ENCODE data around the gene POPDC3. TPM values are rescaled to one million over a fixed set of nuclear protein-coding genes. Genes with fewer than 3 reads are reported as not detected.
A peak's percentile ranks its signal among the peaks of the same experiment; 100 is the strongest.

Gene POPDC3
- total RNA-seq, 4 donors from 2014 or later = 105 to 218 (median 179) TPM

GRCh38 chr6:105181981-105182515 lies 2.2 kb upstream of the POPDC3 start:
- Histone ChIP-seq H3K4me3 (no peak overlapping the region), H3K4me1 (peaks cover 19 to 50% of the 10 kb centered on the region in 2 donors), H3K27me3 (no peaks in the 10 kb centered on the region), H3K9me3 (no peaks in the 10 kb centered on the region), H3K27ac (peak overlapping the region; percentile 96 to 99 (median 99)), H3K36me3 (no peaks in the 10 kb centered on the region)
- DNase-seq = no peak
- in situ Hi-C loops (cut with MboI; ENCODE audit: low sequenced_read_pairs in 4 of 4) (loop anchor here in 1 of 4 donors (5.0 kb wide), 1 partner anchor 90 kb away; no protein-coding TSS in a partner anchor), intact Hi-C loops (cut with DNase I; ENCODE audit: low total_unique reads) (loop anchor here (2.0 kb wide), 1 partner anchor 145 kb away; no protein-coding TSS in a partner anchor)
- TF ChIP-seq POLR2A (IDR thresholded peaks at IDR 0.05) = no peak
- TF ChIP-seq, protein P1, sequence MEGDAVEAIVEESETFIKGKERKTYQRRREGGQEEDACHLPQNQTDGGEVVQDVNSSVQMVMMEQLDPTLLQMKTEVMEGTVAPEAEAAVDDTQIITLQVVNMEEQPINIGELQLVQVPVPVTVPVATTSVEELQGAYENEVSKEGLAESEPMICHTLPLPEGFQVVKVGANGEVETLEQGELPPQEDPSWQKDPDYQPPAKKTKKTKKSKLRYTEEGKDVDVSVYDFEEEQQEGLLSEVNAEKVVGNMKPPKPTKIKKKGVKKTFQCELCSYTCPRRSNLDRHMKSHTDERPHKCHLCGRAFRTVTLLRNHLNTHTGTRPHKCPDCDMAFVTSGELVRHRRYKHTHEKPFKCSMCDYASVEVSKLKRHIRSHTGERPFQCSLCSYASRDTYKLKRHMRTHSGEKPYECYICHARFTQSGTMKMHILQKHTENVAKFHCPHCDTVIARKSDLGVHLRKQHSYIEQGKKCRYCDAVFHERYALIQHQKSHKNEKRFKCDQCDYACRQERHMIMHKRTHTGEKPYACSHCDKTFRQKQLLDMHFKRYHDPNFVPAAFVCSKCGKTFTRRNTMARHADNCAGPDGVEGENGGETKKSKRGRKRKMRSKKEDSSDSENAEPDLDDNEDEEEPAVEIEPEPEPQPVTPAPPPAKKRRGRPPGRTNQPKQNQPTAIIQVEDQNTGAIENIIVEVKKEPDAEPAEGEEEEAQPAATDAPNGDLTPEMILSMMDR (IDR thresholded peaks at IDR 0.05 in 4 of 5, conservative IDR thresholded peaks at IDR 0.05 in 1 of 5) = no peak
- ATAC-seq = no peak

GRCh38 chr6:105178636-105179035 lies 1.2 kb downstream of the POPDC3 start:
- H3K27ac ChIP-seq = peak overlapping the region; percentile 96 to 99 (median 99)
- DNase-seq = no peak

GRCh38 chr6:105178110-105178509 lies 1.7 kb downstream of the POPDC3 start:
- H3K27me3 ChIP-seq = no peaks in the 10 kb centered on the region
- peak overlapping the region; percentile 69 to 79 (median 77) for H3K4me3 ChIP-seq
- H3K4me1 ChIP-seq = peaks cover 19 to 42% of the 10 kb centered on the region in 2 donors
- H3K27ac ChIP-seq = peak overlapping the region; percentile 96 to 99 (median 99)
- H3K36me3 ChIP-seq = no peaks in the 10 kb centered on the region
- TF ChIP-seq, protein P1 (IDR thresholded peaks at IDR 0.05 in 4 of 5, conservative IDR thresholded peaks at IDR 0.05 in 1 of 5) = no peak
- no peak for TF ChIP-seq POLR2A (IDR thresholded peaks at IDR 0.05)
- H3K9me3 ChIP-seq = no peaks in the 10 kb centered on the region
- intact Hi-C loops (cut with DNase I; ENCODE audit: low total_unique reads) (loop anchor here (1.0 to 2.0 kb wide), 2 partner anchors 41 to 101 kb away; a partner anchor contains a TSS), in situ Hi-C loops (cut with MboI; ENCODE audit: low sequenced_read_pairs in 4 of 4) (no loop called here)
- DNase-seq (no peak), ATAC-seq (peak; percentile 24 to 25)

More at GRCh38 chr6:105178636-105179035, 1.2 kb downstream of the POPDC3 start:
- no peak for TF ChIP-seq POLR2A (IDR thresholded peaks at IDR 0.05)
- TF ChIP-seq, protein P1 (IDR thresholded peaks at IDR 0.05 in 4 of 5, conservative IDR thresholded peaks at IDR 0.05 in 1 of 5) = no peak
- Histone ChIP-seq H3K36me3 (no peaks in the 10 kb centered on the region), H3K27me3 (no peaks in the 10 kb centered on the region), H3K4me1 (peaks cover 19 to 47% of the 10 kb centered on the region in 2 donors), H3K9me3 (no peaks in the 10 kb centered on the region), H3K4me3 (peak overlapping the region; percentile 69 to 79 (median 77))
- in situ Hi-C loops (cut with MboI; ENCODE audit: low sequenced_read_pairs in 4 of 4) (no loop called here), intact Hi-C loops (cut with DNase I; ENCODE audit: low total_unique reads) (loop anchor here (1.0 to 2.0 kb wide), 2 partner anchors 41 to 100 kb away; a partner anchor contains a TSS)
- no peak for ATAC-seq

DNA sequence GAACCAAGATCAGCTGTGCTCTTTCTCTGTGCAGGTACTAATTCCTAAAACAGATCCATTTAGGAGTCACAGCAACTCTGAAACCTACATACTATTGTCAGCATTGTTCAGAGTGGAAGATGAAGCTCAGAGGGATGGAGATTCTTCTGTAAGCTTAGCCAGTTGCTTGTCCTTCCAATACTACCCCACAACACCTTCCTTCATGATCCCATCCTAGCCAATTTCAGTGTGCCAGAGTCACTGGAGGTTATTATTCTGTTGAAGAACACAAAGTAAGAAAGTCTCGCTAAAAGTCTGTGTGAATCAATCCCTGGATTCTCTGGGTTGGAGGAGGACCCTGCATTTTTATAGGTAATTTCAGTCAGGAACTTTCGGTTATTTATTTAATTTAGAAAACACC lies 2.3 kb downstream of the POPDC3 start:
- Histone ChIP-seq H3K4me1 (peaks cover 17 to 36% of the 10 kb centered on the region in 2 donors), H3K36me3 (no peaks in the 10 kb centered on the region), H3K4me3 (peak overlapping the region; percentile 69 to 79 (median 77)), H3K27ac (peak overlapping the region; percentile 96 to 99 (median 99)), H3K9me3 (no peaks in the 10 kb centered on the region), H3K27me3 (no peaks in the 10 kb centered on the region)
- in situ Hi-C loops (cut with MboI; ENCODE audit: low sequenced_read_pairs in 4 of 4) = no loop called here
- TF ChIP-seq, protein P1 (IDR thresholded peaks at IDR 0.05 in 4 of 5, conservative IDR thresholded peaks at IDR 0.05 in 1 of 5) = no peak
- no peak for TF ChIP-seq POLR2A (IDR thresholded peaks at IDR 0.05)
- intact Hi-C loops (cut with DNase I; ENCODE audit: low total_unique reads) = no loop called here
- no peak for ATAC-seq
- DNase-seq = no peak
